Endothelial cell of umbilical vein (primary cell): ENCODE results near the gene TAP2. TPM values are rescaled to one million over a fixed set of nuclear protein-coding genes. Genes with fewer than 3 reads are reported as not detected.

Experiments
- BruUV-seq: library from RNA; stranded (reverse); fragments of 400-500 nt; replicated peaks from 2 replicates; lab custom pipeline; 2021; lab: Mats Ljungman, UMichigan
- CTCF ChIA-PET: fragments of 300-600, 350-600 bp; sonication (Branson Sonifier 250); formaldehyde crosslinking; loops from one replicate; lab custom pipeline; 2021; ENCODE audit warnings: antibody characterized with exemption, inconsistent platforms; lab: Charles Lee
- POLR2A ChIA-PET: fragments of 300-600, 350-600 bp; sonication (Branson Sonifier 250); formaldehyde crosslinking; loops from one replicate; lab custom pipeline; 2021; ENCODE audit warnings: antibody characterized with exemption, inconsistent platforms; lab: Charles Lee
- DNase-seq: peaks from one replicate; pipeline ENCODE4 v3.0.0-alpha.2; 2011; ENCODE audit warnings: low read depth, low spot score
- FAIRE-seq: peaks from 2 replicates; lab custom pipeline; 2011; peaks lifted over from hg19 to GRCh38; lab: Jason Lieb, UNC
- H2AFZ ChIP-seq: 2 replicates; pipeline ENCODE4 v1.6.0; 2012; ENCODE audit warnings: low read depth, low read length, control low read depth, inconsistent platforms
- H3K27ac ChIP-seq: 2 replicates; pipeline ENCODE4 v1.5.1; 2011; ENCODE audit warnings: low read depth, mild to moderate bottlenecking, control low read depth, low read length, moderate library complexity; ENCODE audit not compliant: insufficient read depth
- H3K27me3 ChIP-seq, 2 experiments: 2 replicates each; pipeline versions ENCODE4 v1.6.0 to v1.6.1; 2011; ENCODE audit warnings: low read length in 2 of 2, mixed read lengths in 1 of 2; ENCODE audit not compliant: control insufficient read depth in 2 of 2, insufficient read depth in 2 of 2
- H3K36me3 ChIP-seq, 2 experiments: 2 replicates in 1 of 2; 3 replicates in 1 of 2; pipeline ENCODE4 v1.5.1; 2011; ENCODE audit warnings: low read length in 2 of 2, mild to moderate bottlenecking in 1 of 2, moderate library complexity in 1 of 2; ENCODE audit not compliant: control insufficient read depth in 2 of 2, insufficient read depth in 2 of 2; ENCODE audit errors: extremely low read depth in 1 of 2
- H3K4me1 ChIP-seq: 3 replicates; pipeline ENCODE4 v1.5.1; 2011; ENCODE audit warnings: mild to moderate bottlenecking, low read length; ENCODE audit not compliant: control insufficient read depth, insufficient read depth; ENCODE audit errors: extremely low read depth
- H3K4me2 ChIP-seq: 2 replicates; pipeline ENCODE4 v1.6.1; 2011; ENCODE audit warnings: low read length, control low read depth, mixed read lengths; ENCODE audit not compliant: insufficient read depth
- H3K4me3 ChIP-seq, 3 experiments: fragments of 200-600 bp in 1 of 3; sonication (generic), shearing (Covaris generic) in 1 of 3; replicated peaks in 1 of 3; 2 replicates each; pipeline ENCODE4 v1.5.1; 2011 to 2016; ENCODE audit warnings: control low read depth in 3 of 3, low read length in 3 of 3, mild to moderate bottlenecking in 2 of 3, inconsistent platforms in 1 of 3, low read depth in 1 of 3, moderate library complexity in 1 of 3; ENCODE audit not compliant: insufficient read depth in 1 of 3
- H3K79me2 ChIP-seq: 2 replicates; pipeline ENCODE4 v1.6.0; 2012; ENCODE audit warnings: low read length, inconsistent platforms; ENCODE audit not compliant: control insufficient read depth, insufficient read depth
- H3K9ac ChIP-seq: replicated peaks from 2 replicates; pipeline ENCODE3; 2011; ENCODE audit warnings: low read length, control low read depth; ENCODE audit not compliant: insufficient read depth; ENCODE audit errors: extremely low read depth
- H3K9me1 ChIP-seq: replicated peaks from 3 replicates; pipeline ENCODE4 v1.6.0; 2011; ENCODE audit warnings: mild to moderate bottlenecking, low read length; ENCODE audit not compliant: control insufficient read depth, insufficient read depth; ENCODE audit errors: extremely low read depth
- H3K9me3 ChIP-seq: replicated peaks from 2 replicates; pipeline ENCODE4 v1.5.1; 2012; ENCODE audit warnings: low read length, inconsistent platforms; ENCODE audit not compliant: control insufficient read depth, insufficient read depth
- H4K20me1 ChIP-seq: replicated peaks from 2 replicates; pipeline ENCODE3; 2011; ENCODE audit warnings: mild to moderate bottlenecking, low read length; ENCODE audit not compliant: control insufficient read depth, insufficient read depth; ENCODE audit errors: extremely low read depth
- CTCF ChIP-seq, 2 donors: IDR thresholded peaks; 1 replicate in 1 of 2; 2 replicates in 1 of 2; pipeline ENCODE4 v1.5.1; 2011; ENCODE audit warnings: low read length in 2 of 2, mild to moderate bottlenecking in 2 of 2, moderate library complexity in 2 of 2, control low read depth in 1 of 2, inconsistent platforms in 1 of 2, low read depth in 1 of 2; ENCODE audit not compliant: insufficient read depth in 1 of 2; ENCODE audit errors: extremely low read depth in 1 of 2
- EZH2 ChIP-seq: IDR thresholded peaks from 2 replicates; pipeline ENCODE4 v1.6.1; 2012; ENCODE audit warnings: borderline replicate concordance, low read depth, mild to moderate bottlenecking, moderate library complexity, low read length, inconsistent platforms; ENCODE audit not compliant: severe bottlenecking
- FOS ChIP-seq: IDR thresholded peaks from 2 replicates; pipeline ENCODE4 v1.6.1; 2011; ENCODE audit warnings: mild to moderate bottlenecking, low read length, moderate library complexity, borderline replicate concordance; ENCODE audit not compliant: insufficient read depth
- GATA2 ChIP-seq: IDR thresholded peaks from 2 replicates; pipeline ENCODE4 v1.7.0; 2011; ENCODE audit warnings: low read depth, mild to moderate bottlenecking, moderate library complexity, mixed read lengths, low read length; ENCODE audit not compliant: insufficient read length, insufficient read depth
- JUN ChIP-seq: IDR thresholded peaks from 2 replicates; pipeline ENCODE4 v1.6.1; 2011; ENCODE audit warnings: borderline replicate concordance, low read depth; ENCODE audit not compliant: insufficient read length, insufficient read depth
- MYC ChIP-seq: IDR thresholded peaks from one replicate; pipeline ENCODE4 v1.6.1; 2011; ENCODE audit warnings: mild to moderate bottlenecking, low read depth, low read length
- POLR2A ChIP-seq: IDR thresholded peaks from 2 replicates; pipeline ENCODE4 v1.6.1; 2012; ENCODE audit warnings: low read depth, mild to moderate bottlenecking, control low read depth, low read length
- POLR2AphosphoS5 ChIP-seq: IDR thresholded peaks from 2 replicates; pipeline ENCODE4 v1.6.1; 2012; ENCODE audit warnings: low read depth, mild to moderate bottlenecking, control low read depth, low read length, moderate library complexity; ENCODE audit not compliant: insufficient read depth
- dilution Hi-C: fragments of 300-500 bp; cut with MboI; formaldehyde crosslinking; loops from one replicate; pipeline ENCODE4 v1.15.0; 2019; ENCODE audit warnings: low sequenced_read_pairs; ENCODE audit not compliant: extremely low pct_ligation_motif_present
- intact Hi-C: fragments of 100-400 bp; cut with micrococcal nuclease; formaldehyde crosslinking; loops from one replicate; pipeline ENCODE4 v1.10.0; 2022
- polyA plus RNA-seq, 4 experiments: library from polyadenylated mRNA; depleted of rRNA in 3 of 4; stranded (reverse) in 3 of 4; unstranded in 1 of 4; fragments of >200 nt; gene quantifications; 2 replicates each; pipeline versions ENCODE4 v1.2.1 to v1.2.3, GENCODE V29; 2011 to 2012; ENCODE audit warnings: missing spikeins in 1 of 4
- total RNA-seq: library from RNA; stranded (reverse); gene quantifications from 2 replicates; pipeline ENCODE4 v1.2.3, GENCODE V29; 2021
- TF ChIP-seq, protein P1 (sequence below): IDR thresholded peaks from 2 replicates; pipeline ENCODE4 v1.6.1; 2011; ENCODE audit not compliant: insufficient read depth, insufficient read length

TAP2 gene
- total and polyA plus RNA-seq, 2 donors (not counting 3 experiments of a cell fraction or from before 2014, with no cell fraction given) = 18.4 to 57.8 TPM

- H3K4me2 ChIP-seq = no peak overlapping the region
- no peaks in the 10 kb centered on the region for H3K4me1 ChIP-seq
- H3K9ac ChIP-seq = no peak overlapping the region
- intact Hi-C loops = loop anchor here (10.0 kb wide), 1 partner anchor 748 kb away; no protein-coding TSS in a partner anchor
- no peak for DNase-seq
- dilution Hi-C loops = no loop called here
- H3K9me1 ChIP-seq = no peaks in the 10 kb centered on the region
- H3K9me3 ChIP-seq = no peaks in the 10 kb centered on the region
- no peaks in the 10 kb centered on the region for H3K36me3 ChIP-seq
- POLR2A ChIA-PET = no interaction called here
- H2AFZ ChIP-seq = no peak overlapping the region
- no peak overlapping the region for H3K4me3 ChIP-seq
- no peaks in the 10 kb centered on the region for H3K79me2 ChIP-seq
- no peak overlapping the region for H3K27ac ChIP-seq
- no TSS peak for BruUV-seq
- TF ChIP-seq CTCF (IDR thresholded peaks at IDR 0.05; ENCODE audit: extremely low read depth in 1 of 2, insufficient read depth in 1 of 2, low read depth in 1 of 2, low read length in 2 of 2) (no peak), GATA2 (no peak), MYC (no peak), POLR2AphosphoS5 (no peak), FOS (no peak), POLR2A (no peak), JUN (no peak), EZH2 (no peak)
- TF ChIP-seq, protein P1, sequence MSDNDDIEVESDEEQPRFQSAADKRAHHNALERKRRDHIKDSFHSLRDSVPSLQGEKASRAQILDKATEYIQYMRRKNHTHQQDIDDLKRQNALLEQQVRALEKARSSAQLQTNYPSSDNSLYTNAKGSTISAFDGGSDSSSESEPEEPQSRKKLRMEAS = no peak
- H3K27me3 ChIP-seq = peaks cover 32 to 54% of the 10 kb centered on the region in 2 experiments
- no peaks in the 10 kb centered on the region for H4K20me1 ChIP-seq
- CTCF ChIA-PET = interaction anchor here (0.9 to 2.4 kb wide), 5 partner anchors 46 to 547 kb away, joined by 3 to 15 read pairs (median 4); partner anchors contain the start of gene TAP2
- no peak for FAIRE-seq
These were observed 45.6 kb downstream of the TAP2 start for GRCh38 chr6:32792901-32793435.
